Measurements from ENCODE around the gene ACACB. TPM values are rescaled to one million over a fixed set of nuclear protein-coding genes. Genes with fewer than 3 reads are reported as not detected.

ACACB gene
- total RNA-seq, 1 donor from 2014 or later = 7.5 TPM

DNA sequence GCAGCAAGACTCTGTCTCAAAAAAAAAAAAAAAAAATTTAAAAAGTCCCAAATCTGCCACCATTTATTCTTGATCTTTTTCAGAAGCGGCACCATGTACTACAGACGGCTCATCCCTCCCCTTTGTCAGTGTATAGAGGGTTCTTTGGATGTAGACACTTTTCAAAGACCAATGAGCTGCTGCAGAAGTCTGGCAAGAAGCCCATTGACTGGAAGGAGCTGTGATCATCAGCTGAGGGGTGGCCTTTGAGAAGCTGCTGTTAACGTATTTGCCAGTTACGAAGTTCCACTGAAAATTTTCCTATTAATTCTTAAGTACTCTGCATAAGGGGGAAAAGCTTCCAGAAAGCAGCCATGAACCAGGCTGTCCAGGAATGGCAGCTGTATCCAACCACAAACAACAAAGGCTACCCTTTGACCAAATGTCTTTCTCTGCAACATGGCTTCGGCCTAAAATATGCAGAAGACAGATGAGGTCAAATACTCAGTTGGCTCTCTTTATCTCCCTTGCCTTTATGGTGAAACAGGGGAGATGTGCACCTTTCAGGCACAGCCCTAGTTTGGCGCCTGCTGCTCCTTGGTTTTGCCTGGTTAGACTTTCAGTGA, 6.5 kb upstream of the ACACB start:
- intact Hi-C loops (cut with micrococcal nuclease) = loop anchor here (2.0 kb wide), 1 partner anchor 283 kb away; no protein-coding TSS in a partner anchor

DNA sequence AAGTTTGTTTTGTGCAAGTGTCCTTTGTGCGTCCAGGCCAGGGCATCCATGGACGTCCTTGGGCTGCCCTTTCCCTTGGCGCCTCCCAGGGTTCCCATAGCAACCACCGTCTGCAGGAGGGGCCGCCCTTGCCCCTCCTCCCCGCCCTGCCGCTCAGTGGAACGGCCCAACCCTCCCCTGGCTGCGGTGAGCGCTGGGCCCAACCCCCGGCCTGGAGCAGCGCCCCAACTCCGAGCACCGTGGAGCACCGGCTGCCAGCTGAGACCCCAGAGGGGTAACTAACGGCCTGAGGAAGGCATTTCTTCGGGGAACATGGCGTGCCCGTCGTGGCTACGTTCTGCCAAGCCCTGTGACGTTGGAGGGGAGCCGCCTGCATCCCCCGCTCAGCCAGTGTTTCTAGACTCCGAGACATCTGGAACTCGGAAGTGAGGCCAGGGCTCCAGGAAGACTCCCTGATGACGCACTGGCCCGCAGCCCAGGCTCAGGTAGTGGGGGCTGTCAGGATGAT, 5.3 kb upstream of the ACACB start:
- intact Hi-C loops (cut with micrococcal nuclease) = loop anchor here (1.0 to 2.0 kb wide), 2 partner anchors 13 to 282 kb away; no protein-coding TSS in a partner anchor

DNA sequence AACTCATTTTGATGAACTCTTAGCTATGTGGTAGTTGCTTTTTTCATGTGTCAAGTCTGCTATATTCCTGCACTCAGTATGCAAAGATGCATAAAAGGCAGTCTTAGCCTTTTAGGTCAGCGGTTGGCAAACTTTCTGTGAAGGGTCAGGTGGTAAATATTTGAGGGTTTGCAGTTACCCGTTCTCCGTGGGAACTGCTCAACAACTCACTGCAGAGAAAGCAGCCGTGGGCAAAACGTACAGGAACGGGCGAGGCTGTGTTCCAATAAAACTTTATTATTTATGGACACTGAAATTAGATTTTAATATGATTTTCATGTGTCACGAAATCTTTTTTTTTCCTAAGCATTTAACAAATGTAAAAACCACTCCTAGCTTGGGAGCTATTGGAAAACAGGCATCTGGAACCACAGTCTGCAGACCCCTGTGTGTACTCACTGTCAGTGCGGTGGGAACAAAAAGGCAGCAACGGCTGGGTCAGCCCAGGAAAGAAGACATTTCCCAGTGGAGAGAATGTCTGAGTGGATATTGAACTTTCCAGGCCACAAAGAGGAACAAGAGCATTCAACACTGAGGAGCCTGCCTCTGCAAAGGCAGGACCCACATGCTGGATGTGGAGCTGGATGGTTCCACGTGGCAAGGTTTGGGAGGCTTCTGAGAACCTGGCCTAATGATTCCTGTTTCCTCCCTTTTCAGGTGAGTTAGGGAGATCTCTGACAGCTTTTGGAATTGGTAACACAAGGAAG, 3.5 kb upstream of the ACACB start:
- intact Hi-C loops (cut with micrococcal nuclease) = loop anchor here (1.0 kb wide), 2 partner anchors 41 to 272 kb away; no protein-coding TSS in a partner anchor

DNA sequence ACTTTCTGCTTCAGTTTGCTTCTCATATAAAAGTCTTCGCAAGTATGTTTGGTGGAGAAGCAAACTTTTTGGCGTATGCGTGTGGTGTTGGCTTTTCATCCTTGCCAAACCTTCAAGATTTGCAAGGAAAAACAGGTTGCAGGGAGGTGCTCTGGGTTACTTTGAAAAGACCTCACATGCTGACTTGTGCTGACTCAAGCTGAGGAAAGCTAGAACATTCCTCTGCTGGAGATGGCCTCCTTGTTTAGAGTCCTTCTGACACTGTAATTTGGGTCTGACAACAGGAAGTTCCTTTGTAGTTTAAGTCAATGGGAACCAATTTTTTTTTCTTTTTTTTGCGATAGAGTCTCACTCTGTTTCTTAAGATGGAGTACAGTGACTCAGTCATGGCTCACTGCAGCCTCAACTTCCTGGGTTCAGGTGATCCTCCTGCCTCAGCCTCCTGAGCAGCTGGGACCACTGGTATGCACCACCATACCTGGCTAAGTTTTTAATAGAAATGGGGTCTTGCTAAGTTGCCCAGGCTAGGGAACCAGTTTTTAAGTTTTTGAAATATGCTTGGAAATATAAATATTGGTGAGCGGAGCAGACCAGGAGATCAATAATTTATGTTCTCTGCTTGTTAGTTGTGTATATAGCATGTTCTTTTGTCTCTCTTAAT, 2.6 kb upstream of the ACACB start:
- intact Hi-C loops (cut with micrococcal nuclease) = no loop called here

DNA sequence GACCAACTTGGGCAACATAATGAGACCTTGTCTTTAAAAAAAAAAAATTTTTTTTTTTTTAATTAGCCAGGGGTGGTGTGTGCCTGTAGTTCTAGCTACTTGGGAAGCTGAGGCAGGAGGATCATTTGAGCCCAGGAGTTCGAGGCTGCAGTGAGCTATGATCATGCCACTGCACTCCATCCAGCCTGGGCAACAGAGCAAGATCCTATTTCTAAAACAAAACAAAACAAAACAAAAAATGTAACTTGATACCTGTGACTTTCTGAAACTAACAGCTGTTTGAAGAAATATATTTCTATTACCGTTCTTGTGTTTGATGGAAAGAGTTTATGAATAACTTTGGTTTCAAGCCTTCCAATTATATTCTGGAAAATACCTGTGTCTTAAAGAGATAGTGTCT, 1.7 kb upstream of the ACACB start:
- intact Hi-C loops (cut with micrococcal nuclease) = no loop called here

DNA sequence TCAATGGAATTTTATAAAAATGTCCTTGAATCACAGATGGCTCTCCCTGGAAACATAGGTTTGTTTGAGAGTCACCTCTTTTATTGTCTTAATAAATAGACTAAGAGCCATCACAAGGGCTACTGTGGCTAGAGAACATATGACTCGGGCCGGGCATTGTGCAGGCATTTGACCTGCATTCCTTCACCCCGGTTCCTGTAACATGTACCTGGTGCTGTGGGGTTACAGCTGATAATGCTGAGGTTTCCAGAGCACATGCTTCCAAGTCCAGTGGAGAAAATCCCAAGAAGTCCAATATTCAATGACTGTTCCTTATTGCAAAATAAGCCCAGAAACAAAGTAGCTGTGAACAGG, 1.0 kb upstream of the ACACB start:
- intact Hi-C loops (cut with micrococcal nuclease) = no loop called here

DNA sequence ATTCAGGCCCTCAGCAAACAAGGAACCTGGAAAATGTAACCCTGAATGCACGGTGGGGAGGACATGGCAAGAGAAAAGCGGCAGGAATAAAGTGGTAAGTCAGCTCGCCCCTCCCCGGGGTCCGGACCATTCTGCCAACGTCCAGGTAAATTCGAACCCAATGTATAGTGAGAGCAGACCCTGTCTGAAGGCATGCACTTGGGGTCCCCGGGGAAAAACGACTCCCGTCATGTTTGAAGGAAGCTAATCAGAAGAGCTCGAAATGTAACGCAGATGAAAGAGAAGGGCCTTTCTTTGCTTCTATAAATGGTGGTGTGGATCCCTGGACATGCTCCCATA, 193 bp downstream of the ACACB start:
- intact Hi-C loops (cut with micrococcal nuclease) = no loop called here

DNA sequence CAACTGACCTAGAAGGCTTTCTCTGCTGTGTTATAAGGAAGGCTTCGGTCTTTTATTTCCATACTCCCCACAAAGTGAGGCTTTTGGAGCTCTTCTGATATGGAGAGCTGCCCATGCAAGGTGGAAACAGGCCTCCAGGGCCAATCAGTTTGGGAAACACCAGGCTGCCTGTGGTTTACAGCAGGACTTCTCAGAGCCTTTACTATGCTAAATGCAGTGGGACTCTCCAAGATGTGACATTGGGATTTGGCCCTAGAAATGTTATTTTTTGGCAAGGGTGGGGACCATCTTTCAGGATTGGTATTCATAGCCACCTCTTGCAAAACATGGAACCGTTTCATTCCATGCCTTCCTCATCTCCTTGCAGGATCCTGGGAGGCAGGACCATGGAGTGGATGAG, 3.7 kb downstream of the ACACB start:
- intact Hi-C loops (cut with micrococcal nuclease) = no loop called here

DNA sequence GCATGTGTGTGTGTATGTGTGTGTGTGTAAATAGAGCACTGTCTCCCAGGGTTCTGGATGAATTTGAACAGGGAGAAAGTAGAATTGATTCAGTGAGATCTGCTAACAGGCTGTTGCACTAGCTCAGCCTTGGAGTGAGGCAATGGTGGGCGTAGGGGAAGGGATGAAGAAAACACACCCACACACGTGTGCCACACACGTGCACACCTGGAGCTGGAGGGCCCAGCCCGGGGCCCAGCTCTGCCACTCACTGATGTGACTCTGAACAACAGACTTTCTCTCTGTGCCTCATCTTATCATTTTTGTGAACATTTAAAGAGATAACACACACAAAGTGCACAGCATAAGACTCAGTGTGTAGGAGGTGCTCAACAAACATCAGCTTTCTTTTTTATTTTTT, 4.2 kb downstream of the ACACB start:
- intact Hi-C loops (cut with micrococcal nuclease) = no loop called here

DNA sequence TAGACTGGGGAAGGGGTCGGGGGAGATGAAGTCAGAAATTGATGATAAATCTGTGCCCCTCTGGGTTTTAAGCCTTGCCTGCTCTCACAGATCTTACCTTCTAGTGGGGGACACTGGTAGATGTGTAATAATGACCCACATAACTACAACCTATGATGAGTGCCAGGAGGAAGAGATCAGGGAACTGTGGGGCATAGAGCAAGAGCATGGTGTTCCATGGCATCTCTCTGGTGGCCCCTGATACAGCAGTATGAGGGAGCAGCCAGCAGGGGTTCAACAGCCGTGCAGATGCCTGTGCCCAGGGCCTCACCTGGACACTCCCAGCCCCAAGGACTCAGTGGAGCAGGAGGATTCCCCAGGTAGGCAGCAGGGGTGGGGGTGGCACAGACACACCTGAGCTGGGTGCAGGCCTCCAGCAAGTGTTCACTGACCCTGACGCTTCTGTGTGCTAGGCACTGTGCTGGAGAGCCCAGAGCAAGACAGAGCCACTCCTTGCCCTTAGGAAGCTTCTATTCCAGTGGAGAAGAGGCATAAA, 5.0 kb downstream of the ACACB start:
- intact Hi-C loops (cut with micrococcal nuclease) = no loop called here

DNA sequence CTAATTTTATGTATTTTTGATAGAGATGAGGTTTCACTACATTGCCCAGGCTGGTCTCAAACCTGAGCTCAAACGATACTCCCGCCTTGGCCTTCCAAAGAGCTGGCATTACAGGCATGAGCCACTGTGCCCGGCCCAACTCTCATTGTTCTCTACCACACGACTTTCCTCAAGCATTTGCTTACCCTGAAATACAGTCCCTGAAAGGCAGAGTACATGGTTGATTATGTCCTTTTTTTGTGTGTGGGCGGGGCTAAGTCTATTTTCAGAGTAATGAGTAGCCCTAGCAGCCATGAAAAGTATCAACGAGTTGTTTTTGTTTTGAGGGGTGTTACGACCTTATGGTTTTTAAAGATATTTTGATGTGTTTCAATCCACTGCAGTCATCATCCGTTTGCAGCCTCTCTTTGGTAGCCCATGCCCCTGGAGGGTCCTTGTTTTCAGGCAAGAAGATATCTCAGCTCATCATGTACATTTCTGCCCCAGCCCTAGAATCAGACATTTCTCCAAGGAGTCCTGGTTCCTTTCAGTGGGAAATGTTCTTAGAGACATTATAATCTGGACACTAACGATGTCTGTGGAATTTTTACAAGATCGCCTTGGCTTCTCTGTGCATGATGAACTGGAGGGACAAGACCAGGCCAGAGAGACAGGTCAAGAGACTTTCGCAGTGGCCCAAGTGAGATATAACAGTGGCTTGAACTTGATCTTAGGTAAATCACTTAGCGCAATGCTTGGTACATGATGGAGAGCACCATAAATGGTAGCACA, 8.7 kb downstream of the ACACB start:
- intact Hi-C loops (cut with micrococcal nuclease) = no loop called here

DNA sequence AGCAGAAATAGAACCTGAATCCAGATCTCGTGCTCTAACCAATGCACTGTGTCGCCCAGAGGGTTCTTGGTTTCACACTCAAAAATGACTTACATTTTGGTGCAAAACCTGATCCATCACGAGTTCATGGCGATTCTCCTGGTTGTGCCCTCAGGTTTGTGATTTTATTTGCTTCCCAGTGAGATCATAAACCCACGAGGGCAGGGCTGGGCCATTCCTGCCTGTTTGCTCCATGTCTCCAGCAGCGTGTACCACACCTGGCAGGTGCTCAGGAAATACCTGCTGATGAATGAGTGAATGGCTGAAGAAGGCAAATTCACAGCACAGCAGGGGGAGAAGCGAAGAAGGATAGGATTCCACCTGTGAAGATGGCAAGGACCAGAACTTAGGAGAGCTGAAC, 9.4 kb downstream of the ACACB start:
- intact Hi-C loops (cut with micrococcal nuclease) = no loop called here

DNA sequence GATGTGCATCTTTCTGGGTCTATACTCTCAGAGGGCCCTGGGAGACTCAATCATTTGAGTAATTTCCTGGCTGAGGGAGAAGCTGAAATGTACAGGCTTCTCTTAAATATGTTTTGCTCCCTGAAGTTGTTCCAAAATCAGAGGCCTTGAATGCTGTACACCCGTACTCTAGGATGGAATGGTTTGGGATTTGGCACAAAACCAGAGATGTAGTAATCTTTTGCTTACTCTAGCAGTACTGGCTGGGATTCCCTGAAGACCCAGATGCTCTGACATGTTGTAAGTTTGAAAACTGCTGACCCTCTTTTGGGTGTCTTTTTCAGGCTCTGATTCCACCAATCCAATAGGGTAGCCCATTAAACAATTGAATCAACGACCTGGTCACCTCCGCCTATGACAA, 10.4 kb downstream of the ACACB start:
- intact Hi-C loops (cut with micrococcal nuclease) = no loop called here

DNA sequence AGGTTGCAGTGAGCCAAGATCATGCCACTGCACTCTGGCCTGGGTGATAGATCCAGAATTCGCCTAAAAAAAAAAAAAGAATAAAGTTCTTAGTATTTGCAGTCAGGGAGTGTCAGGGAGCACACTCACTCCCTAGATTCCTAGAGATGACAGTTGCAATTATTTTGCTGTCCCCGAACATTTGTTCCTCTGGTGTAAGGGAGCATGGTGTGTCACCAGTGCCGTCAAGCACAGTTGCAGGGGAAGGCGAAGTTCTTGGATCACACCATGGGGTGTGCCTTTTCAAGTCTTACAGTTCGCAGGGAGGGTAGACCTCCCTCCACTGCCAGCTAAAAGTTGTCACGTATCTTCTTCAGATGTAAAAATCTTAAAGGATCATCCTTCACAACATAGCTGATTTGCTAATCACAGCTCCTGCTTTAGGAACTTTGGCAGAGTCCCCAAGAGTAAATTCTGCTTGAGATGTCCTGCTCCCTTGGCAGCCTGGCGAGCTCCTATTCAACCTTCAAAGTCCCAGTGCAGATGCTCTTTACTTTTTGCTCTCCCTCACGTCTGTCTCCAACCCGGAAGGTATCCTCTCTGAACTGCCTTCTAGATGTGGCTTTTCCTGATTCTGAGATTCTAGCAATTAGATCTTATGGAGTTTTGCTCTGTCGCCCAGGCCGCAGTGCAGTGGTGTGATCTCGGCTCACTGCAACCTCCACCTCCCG, 11.3 kb downstream of the ACACB start:
- intact Hi-C loops (cut with micrococcal nuclease) = no loop called here

DNA sequence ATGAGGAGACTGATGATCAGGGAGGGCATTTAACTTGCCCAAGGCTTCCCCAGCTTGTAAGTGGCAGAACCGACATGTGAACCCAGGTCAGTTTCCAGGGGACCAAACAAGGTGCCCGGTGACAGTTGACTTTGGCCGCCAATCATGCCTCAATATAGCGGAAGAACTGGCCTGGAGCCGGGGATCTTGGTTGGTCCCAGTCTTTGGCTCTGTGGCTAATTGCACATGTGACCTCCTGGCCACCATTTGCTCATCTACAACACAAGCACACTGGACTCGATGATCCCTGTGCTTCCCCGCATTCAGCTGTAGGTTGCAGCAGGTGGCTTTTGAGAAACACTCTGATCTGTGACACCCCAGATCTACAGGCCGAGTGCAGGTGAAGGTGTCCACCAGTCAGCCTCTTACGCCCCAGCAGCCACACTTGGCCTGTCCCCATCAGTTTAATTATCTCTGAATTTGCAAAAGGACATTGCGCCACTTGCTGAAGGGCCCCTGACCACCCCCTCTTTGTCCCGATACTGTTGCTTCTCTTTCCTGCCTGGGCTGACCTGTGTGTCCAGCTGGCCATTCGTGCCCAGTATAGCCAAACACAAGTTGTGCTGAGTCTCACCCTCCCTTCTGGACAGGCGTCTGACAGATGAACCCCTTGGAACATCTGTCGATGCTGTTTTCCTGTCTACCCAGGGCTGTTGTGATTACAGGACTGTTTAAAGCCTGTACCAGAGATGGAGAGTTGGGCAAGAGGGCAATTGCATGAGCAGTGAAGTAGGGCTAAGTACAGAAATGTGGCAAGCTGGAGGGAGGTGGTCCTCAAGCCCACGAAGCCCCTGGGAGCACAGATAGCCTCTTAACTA, 14.1 kb downstream of the ACACB start:
- intact Hi-C loops (cut with micrococcal nuclease) = no loop called here

DNA sequence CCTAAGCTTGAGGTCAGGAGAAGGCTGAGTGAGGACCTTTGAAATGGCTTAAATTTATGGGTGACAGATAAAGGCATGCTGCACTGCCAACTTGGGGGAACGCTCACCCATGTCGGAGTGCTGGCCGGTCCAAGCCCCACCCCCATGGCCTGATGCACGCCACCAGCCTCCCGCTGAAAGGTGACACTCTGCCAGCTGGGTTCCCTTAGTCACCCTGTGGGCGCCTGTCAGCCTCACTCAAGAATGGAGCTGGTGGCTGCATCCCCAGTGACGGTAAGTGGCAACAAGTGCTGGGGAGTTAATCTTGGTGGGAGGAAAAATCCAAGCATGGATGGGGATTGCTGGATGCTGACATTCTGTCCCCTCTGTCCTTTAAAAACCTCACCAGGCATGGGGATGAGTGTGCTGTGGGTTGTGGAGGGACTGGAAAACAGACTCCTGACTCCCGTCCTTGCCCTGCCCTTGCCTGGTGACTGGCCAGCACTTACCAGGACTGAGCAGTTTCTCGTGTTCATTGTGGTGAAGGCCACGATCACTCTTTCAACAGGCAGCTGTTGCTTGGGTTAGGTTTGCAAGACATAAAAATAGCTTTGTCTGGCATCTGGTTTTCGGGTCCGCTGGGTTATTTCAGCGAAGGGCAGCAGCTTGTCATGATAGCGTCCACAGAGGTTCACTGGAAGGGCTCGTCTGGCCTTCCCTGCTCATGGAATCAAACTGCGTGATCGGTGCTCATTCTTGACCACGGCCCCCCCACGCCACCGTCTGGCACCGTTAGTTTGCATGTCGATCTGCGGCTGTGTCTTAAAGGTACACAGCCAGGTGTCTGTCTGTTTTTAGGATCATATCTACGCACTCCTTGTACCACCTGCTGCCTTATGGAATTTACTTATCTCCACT, 15.0 kb downstream of the ACACB start:
- intact Hi-C loops (cut with micrococcal nuclease) = no loop called here

DNA sequence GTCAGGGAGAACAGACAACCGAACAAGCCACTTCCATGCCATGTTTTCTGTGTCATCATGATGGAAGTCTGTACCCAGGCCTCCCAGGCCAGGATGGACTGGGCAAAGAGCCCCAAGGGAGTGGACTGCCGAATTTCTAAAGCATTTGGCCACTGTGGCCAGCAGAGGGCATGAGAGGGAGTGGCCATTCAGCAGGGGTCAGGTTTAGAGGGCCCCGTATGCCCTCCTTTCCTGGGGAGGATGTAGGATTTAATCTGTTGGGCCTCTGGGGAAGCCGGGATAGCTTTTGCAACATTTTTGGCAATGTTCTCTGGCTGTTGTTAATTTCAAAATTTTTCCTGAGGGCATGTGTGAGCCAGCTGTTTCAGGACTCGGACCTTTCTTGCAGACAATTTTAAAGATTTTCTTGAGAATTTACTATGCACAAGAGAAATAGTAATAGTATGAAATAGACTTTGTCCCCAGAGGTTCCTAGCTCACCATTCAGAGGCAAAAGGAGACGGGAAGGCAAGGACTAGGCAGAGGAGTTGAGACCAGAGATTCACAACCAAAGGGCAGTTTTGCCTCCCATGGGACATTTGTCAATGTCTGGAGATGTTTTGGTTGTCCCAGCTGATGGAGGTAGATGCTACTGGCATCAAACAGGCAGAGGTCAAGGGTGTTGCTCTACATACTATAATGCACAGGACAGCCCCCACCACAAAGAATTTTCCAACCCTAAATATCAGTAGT, 18.0 kb downstream of the ACACB start:
- intact Hi-C loops (cut with micrococcal nuclease) = no loop called here

DNA sequence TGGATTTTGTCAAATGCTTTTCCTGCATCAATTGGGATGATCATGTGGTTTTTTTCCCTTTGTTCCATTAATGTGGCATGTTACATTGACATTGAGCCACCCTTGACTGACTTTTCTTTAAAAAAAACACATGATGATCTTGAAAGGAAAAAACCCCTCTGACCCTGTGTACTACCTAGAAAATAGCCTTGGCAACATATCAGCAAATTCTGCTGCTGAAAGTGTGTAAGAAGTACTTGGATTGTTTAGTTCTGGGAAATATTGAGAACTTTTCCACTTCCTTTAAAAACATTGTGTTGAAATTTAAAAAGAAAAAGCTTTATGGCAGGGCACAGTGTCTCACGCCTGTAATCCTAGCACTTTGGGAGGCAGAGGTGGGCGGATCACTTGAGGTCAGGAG, 20.7 kb downstream of the ACACB start:
- intact Hi-C loops (cut with micrococcal nuclease) = no loop called here
